HG03439 (cell line): ENCODE results near the gene FCGBP.
"Not testable (repeated sequence)": the region's sequence is repeated elsewhere in the genome, so short reads cannot be mapped to it uniquely, and the experiment has no call there.

ENCODE experiments used
- ATAC-seq: cut with Tn5 transposase; IDR thresholded peaks from one replicate; pipeline ENCODE4 v1.9.1; 2021; ENCODE audit warnings: mild to moderate bottlenecking, moderate library complexity; ENCODE audit not compliant: unreplicated experiment

Gene FCGBP

GRCh38 chr19:39919976-39920375 is 14.5 kb downstream of the FCGBP start:
- no peak for ATAC-seq

GRCh38 chr19:39918183-39918651 is 16.2 kb downstream of the FCGBP start:
- ATAC-seq = no peak

- ATAC-seq = no peak
Measured at GRCh38 chr19:39917561-39918182, 16.8 kb downstream of the FCGBP start.

- ATAC-seq = no peak
Measured at GRCh38 chr19:39916851-39917396, 17.5 kb downstream of the FCGBP start.

- no peak for ATAC-seq
Measured at GRCh38 chr19:39916236-39916635, 18.2 kb downstream of the FCGBP start.

GRCh38 chr19:39915848-39916215 is 18.6 kb downstream of the FCGBP start:
- no peak for ATAC-seq

GRCh38 chr19:39915101-39915847 is 19.2 kb downstream of the FCGBP start:
- no peak for ATAC-seq

- ATAC-seq = no peak
Measured at GRCh38 chr19:39913682-39914333, 20.6 kb downstream of the FCGBP start.

- no peak for ATAC-seq
Measured at GRCh38 chr19:39908803-39909202, 25.6 kb downstream of the FCGBP start.

GRCh38 chr19:39906820-39907611 is 27.4 kb downstream of the FCGBP start:
- ATAC-seq = no peak

GRCh38 chr19:39906283-39906682 is 28.2 kb downstream of the FCGBP start:
- no peak for ATAC-seq

- not testable (repeated sequence) for ATAC-seq
Measured at GRCh38 chr19:39903486-39904091, 30.8 kb downstream of the FCGBP start.

- not testable (repeated sequence) for ATAC-seq
Measured at GRCh38 chr19:39902326-39902725, 32.1 kb downstream of the FCGBP start.

GRCh38 chr19:39901681-39902080 is 32.8 kb downstream of the FCGBP start:
- ATAC-seq = not testable (repeated sequence)

GRCh38 chr19:39898858-39899257 is 35.6 kb downstream of the FCGBP start:
- ATAC-seq = not testable (repeated sequence)

- ATAC-seq = not testable (repeated sequence)
Measured at GRCh38 chr19:39897511-39898245, 36.8 kb downstream of the FCGBP start.

- not testable (repeated sequence) for ATAC-seq
Measured at GRCh38 chr19:39895096-39895495, 39.3 kb downstream of the FCGBP start.

- not testable (repeated sequence) for ATAC-seq
Measured at GRCh38 chr19:39894236-39894606, 40.2 kb downstream of the FCGBP start.

- ATAC-seq = not testable (repeated sequence)
Measured at GRCh38 chr19:39893366-39894235, 40.8 kb downstream of the FCGBP start.
